ENCODE data around the gene RNF114. TPM values are rescaled to one million over a fixed set of nuclear protein-coding genes. Genes with fewer than 3 reads are reported as not detected.
A peak's percentile ranks its signal among the peaks of the same experiment; 100 is the strongest.

The RNF114 gene
- total RNA-seq, 1 donor: 114 TPM

DNA sequence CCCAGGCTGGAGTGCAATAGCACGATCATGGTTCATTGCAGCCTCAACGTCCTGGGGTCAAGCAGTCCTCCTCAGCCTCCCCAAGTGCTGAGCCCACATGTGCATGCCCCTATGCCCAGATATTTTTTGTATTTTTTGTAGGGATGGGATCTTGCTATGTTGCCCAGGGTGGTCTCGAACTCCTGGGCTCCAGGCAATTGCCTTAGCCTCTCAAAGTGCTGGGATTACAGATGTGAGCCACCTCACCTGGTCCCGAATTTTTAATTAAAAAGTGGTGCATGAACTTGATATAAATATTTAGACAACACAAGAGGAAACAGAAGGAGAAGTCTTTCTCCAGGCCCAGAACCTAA is 7.1 kb upstream of the RNF114 start:
- H3K4me3 ChIP-seq (ENCODE audit: low read depth, low read length): no peak overlapping the region
- no peak for DNase-seq (ENCODE audit: low read depth)
- TF ChIP-seq, protein P1, sequence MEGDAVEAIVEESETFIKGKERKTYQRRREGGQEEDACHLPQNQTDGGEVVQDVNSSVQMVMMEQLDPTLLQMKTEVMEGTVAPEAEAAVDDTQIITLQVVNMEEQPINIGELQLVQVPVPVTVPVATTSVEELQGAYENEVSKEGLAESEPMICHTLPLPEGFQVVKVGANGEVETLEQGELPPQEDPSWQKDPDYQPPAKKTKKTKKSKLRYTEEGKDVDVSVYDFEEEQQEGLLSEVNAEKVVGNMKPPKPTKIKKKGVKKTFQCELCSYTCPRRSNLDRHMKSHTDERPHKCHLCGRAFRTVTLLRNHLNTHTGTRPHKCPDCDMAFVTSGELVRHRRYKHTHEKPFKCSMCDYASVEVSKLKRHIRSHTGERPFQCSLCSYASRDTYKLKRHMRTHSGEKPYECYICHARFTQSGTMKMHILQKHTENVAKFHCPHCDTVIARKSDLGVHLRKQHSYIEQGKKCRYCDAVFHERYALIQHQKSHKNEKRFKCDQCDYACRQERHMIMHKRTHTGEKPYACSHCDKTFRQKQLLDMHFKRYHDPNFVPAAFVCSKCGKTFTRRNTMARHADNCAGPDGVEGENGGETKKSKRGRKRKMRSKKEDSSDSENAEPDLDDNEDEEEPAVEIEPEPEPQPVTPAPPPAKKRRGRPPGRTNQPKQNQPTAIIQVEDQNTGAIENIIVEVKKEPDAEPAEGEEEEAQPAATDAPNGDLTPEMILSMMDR (IDR thresholded peaks at IDR 0.05; ENCODE audit: insufficient read depth, low read length): no peak

DNA sequence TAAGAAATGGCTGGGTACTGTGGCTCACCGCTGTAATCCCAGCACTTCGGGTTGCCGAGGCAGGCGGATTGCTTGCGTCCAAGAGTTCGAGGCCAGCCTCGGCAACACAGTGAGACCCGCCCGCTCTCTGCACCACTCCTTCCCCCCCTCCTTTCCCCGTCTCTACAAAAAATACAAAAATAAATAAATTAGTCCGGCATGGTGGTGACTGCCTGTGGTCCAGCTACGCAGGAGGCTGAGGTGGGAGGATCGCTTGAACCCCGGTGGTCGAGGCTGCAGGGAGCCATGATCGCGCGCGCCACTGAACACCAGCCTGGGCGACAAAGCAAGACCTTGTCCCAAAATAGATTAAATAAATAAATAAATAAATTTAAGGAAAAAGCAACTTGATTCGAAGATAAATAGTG is 448 bp upstream of the RNF114 start:
- DNase-seq (ENCODE audit: low read depth): no peak
- H3K4me3 ChIP-seq (ENCODE audit: low read depth, low read length): peak overlapping the region; percentile 53
- TF ChIP-seq, protein P1 (IDR thresholded peaks at IDR 0.05; ENCODE audit: insufficient read depth, low read length): no peak

DNA sequence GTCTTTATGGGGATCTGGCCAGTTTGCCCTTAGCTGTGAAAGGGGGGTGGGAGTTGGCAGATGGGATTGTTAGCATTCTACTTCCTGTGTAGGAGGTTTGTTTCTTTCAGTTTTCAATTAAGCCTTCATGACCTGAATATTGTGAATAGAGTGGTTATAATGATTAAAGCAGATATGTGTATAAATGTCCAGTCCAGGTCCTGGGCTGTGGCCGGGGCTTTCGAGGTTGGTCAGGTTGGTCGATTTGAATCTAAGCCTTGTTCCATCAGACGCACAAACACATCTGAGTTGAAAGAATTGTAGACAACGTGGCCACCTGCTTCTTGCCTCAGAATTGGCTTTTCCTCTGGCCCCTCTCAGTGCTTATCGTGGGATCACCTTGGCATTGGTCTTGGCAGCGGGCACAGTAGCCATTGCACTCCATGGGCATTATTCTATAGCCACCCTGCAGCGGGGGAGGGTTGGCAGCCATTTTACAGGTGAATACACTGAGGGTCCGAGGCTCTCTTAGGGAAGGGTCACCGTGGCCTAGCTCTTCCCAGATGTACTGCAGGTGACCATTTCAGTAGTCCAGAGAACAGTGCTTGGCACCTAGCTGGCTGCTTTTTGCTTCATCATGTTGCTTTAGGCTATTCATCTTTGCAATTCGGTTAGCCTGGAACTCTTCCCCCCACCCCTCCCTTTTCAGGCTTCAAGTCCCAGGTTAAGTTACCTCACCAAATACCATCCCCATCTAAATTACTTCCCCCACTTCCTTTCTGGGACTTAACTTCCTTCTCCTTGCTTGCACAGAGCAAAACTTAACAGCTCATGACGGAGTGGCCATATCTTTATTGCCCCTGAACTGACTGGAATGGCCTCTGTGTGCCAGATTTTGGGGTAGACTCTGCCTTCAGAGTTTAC is 1.1 kb downstream of the RNF114 start:
- H3K4me3 ChIP-seq (ENCODE audit: low read depth, low read length): peak overlapping the region; percentile 94
- no peak for DNase-seq (ENCODE audit: low read depth)
- TF ChIP-seq, protein P1 (IDR thresholded peaks at IDR 0.05; ENCODE audit: insufficient read depth, low read length): no peak

DNA sequence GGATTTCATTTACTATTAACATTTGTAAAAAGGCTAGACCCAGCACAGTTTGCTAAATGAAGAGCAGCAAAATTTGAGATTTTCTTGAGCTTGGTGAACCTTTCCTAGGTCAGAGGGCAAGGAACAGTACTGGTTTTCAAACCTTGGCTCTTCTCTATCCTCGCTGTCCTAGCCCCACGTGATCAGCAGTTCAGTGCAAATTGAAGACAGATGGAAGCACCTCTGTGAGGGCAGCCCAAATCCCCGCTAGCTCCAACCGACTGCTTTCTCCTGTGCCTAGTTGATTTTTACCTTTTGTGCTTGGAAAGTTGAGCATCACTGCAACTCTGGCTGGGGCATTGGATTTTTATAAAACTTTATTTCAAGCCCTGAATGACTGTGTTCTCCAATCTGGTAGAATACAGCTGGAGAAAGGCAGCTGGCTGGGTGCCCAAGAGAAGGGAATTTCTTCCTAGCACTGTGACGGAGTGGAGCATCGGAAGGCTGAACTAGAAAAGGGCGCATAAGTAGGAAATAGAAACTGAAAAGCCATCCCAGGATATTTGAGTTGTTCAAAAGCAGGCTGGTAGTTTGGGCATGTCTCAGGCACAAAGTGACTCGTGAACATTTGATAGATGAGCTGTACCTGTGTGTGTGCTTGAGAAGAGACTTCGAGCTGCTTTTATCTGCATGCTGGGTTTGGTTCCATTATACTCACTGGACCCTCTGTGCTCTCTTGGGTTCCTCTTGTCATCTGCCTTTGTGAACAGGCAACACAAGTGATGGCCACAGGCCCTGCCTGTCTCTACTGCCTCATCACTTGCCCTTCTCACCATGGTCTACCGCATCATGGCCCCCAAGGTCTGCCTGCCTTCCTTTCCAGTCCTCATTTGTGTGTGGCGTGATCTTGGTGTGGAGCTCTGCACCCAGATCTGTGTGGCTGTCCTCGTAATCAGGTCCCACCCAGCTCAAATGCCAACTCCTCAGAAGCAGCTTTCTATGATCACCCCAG is 2.3 kb downstream of the RNF114 start:
- peak overlapping the region; percentile 94 for H3K4me3 ChIP-seq (ENCODE audit: low read depth, low read length)
- TF ChIP-seq, protein P1 (IDR thresholded peaks at IDR 0.05; ENCODE audit: insufficient read depth, low read length): no peak
- DNase-seq (ENCODE audit: low read depth): peak; percentile 80

DNA sequence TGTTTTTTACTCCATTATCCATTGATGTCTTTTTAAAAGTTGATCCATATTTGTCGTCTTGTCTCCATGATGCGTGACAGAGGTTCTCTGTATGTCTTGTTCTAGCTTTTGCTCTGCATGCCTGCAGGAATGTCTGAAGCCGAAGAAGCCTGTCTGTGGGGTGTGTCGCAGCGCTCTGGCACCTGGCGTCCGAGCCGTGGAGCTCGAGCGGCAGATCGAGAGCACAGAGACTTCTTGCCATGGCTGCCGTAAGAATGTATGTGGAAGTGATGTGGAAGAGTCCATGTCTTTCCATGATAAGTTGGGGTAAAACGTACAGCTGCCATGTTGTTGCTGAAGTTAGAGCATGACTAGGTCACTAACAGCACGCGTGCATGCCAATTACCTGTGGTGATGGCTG is 5.3 kb downstream of the RNF114 start:
- TF ChIP-seq, protein P1 (IDR thresholded peaks at IDR 0.05; ENCODE audit: insufficient read depth, low read length): no peak
- no peak overlapping the region for H3K4me3 ChIP-seq (ENCODE audit: low read depth, low read length)
- DNase-seq (ENCODE audit: low read depth): no peak

DNA sequence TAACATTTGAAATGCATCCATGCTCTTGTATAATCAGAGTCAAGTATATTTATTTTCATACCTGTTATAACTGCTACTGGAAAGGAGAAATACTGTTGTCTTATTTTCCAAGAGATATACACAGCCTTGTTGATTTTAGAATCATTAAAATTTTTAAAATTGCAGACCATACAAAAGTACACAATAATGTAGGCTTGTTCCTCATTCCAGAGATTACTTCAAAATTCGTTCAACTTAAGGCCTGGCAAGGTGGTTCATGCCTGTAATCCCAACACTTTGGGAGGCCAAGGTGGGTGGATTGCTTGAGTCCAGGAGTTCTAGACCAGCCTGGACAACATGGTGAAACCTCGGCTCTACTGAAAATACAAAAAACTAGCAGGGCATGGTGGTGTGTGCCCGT is 6.1 kb downstream of the RNF114 start:
- TF ChIP-seq, protein P1 (IDR thresholded peaks at IDR 0.05; ENCODE audit: insufficient read depth, low read length): no peak
- no peak overlapping the region for H3K4me3 ChIP-seq (ENCODE audit: low read depth, low read length)
- DNase-seq (ENCODE audit: low read depth): no peak
